Uterus (tissue), 4 donors: ENCODE data around the gene BCAS3. TPM values are rescaled to one million over a fixed set of nuclear protein-coding genes. Genes with fewer than 3 reads are reported as not detected.

Experiments
- DNase-seq, 2 donors: peaks; one replicate each; pipeline ENCODE4 v3.0.0-alpha.2; 2019 to 2020
- H3K27ac ChIP-seq, 2 donors: fragments of 200-600 bp; sonication (generic); 1 replicate in 1 of 2; 2 replicates in 1 of 2; pipeline ENCODE4 v1.5.1; 2016 to 2018
- H3K27me3 ChIP-seq, 2 donors: fragments of 200-600 bp; sonication (generic); one replicate each; pipeline ENCODE4 v1.5.1; 2018 to 2019; ENCODE audit warnings: control low read depth in 1 of 2
- H3K36me3 ChIP-seq, 2 donors: fragments of 200-600 bp; sonication (generic); one replicate each; pipeline ENCODE4 v1.5.1; 2019; ENCODE audit warnings: control low read depth in 1 of 2
- H3K4me1 ChIP-seq, 2 donors: fragments of 200-600 bp; sonication (generic); one replicate each; pipeline ENCODE4 v1.5.1; 2018 to 2019; ENCODE audit warnings: control low read depth in 1 of 2
- H3K4me3 ChIP-seq, 2 donors: fragments of 200-600 bp; sonication (generic); 1 replicate in 1 of 2; 2 replicates in 1 of 2; pipeline ENCODE4 v1.5.1; 2018 to 2019; ENCODE audit warnings: mild to moderate bottlenecking in 1 of 2
- H3K9me3 ChIP-seq, 2 donors: fragments of 200-600 bp; sonication (generic); one replicate each; pipeline ENCODE4 v1.5.1; 2019; ENCODE audit warnings: control low read depth in 1 of 2
- CTCF ChIP-seq, 4 experiments: fragments of 200-600 bp in 2 of 4; fragments of 450-650 bp in 2 of 4; sonication (generic) in 2 of 4; IDR thresholded peaks; one replicate each; pipeline ENCODE4 v1.5.1; 2016 to 2019; ENCODE audit warnings: antibody characterized with exemption in 4 of 4, mild to moderate bottlenecking in 2 of 4, moderate library complexity in 1 of 4
- POLR2A ChIP-seq, 2 donors: fragments of 450-650 bp; IDR thresholded peaks; one replicate each; pipeline ENCODE4 v1.6.1; 2016; ENCODE audit warnings: antibody characterized with exemption in 2 of 2, mild to moderate bottlenecking in 1 of 2, moderate library complexity in 1 of 2
- intact Hi-C: fragments of 100-400 bp; cut with DNase I; formaldehyde crosslinking; loops from one replicate; pipeline ENCODE4 v1.15.1; 2023; ENCODE audit warnings: low total_unique reads
- total RNA-seq, 4 donors: library from RNA; depleted of rRNA in 3 of 4; stranded (reverse); fragments of >200 nt in 3 of 4; gene quantifications; one replicate each; pipeline versions ENCODE4 v1.1.0 to v1.2.4, GENCODE V29; 2014 to 2023
- donor health status: DM: yes; HTN: yes; CAD: no.

BCAS3 gene
- total RNA-seq, 4 donors from 2014 or later, result 42.6 to 147 (median 83.7) TPM

GRCh38 chr17:61368049-61368831, 690.6 kb downstream of the BCAS3 start:
- Histone ChIP-seq H3K4me1 (no peaks in the 10 kb centered on the region), H3K27me3 (no peaks in the 10 kb centered on the region), H3K4me3 (no peak overlapping the region), H3K27ac (no peak overlapping the region), H3K36me3 (no peaks in the 10 kb centered on the region), H3K9me3 (no peaks in the 10 kb centered on the region)
- no peak for DNase-seq
- intact Hi-C loops, result no loop called here
- TF ChIP-seq CTCF (IDR thresholded peaks at IDR 0.05) (no peak), POLR2A (IDR thresholded peaks at IDR 0.05) (no peak)

GRCh38 chr17:61368832-61369450, 691.3 kb downstream of the BCAS3 start:
- intact Hi-C loops, result no loop called here
- TF ChIP-seq CTCF (IDR thresholded peaks at IDR 0.05) (no peak), POLR2A (IDR thresholded peaks at IDR 0.05) (no peak)
- Histone ChIP-seq H3K4me1 (no peaks in the 10 kb centered on the region), H3K27ac (no peak overlapping the region), H3K4me3 (no peak overlapping the region), H3K9me3 (no peaks in the 10 kb centered on the region), H3K27me3 (no peaks in the 10 kb centered on the region), H3K36me3 (no peaks in the 10 kb centered on the region)
- DNase-seq, result no peak

- H3K27ac ChIP-seq, result no peak overlapping the region
Measured at GRCh38 chr17:61369751-61370150, 692.1 kb downstream of the BCAS3 start.

GRCh38 chr17:61371179-61371578, 693.5 kb downstream of the BCAS3 start:
- DNase-seq, result no peak
- TF ChIP-seq POLR2A (IDR thresholded peaks at IDR 0.05) (no peak), CTCF (IDR thresholded peaks at IDR 0.05) (no peak)

More at GRCh38 chr17:61369751-61370150, 692.1 kb downstream of the BCAS3 start:
- TF ChIP-seq POLR2A (IDR thresholded peaks at IDR 0.05), result no peak
- no peak for TF ChIP-seq CTCF (IDR thresholded peaks at IDR 0.05)
- Histone ChIP-seq H3K4me3 (no peak overlapping the region), H3K36me3 (no peaks in the 10 kb centered on the region), H3K4me1 (no peaks in the 10 kb centered on the region), H3K27me3 (no peaks in the 10 kb centered on the region), H3K9me3 (no peaks in the 10 kb centered on the region)
- intact Hi-C loops, result loop anchor here (10.0 kb wide), 1 partner anchor 55 kb away; no protein-coding TSS in a partner anchor
- DNase-seq, result no peak

GRCh38 chr17:61371606-61372005, 694.0 kb downstream of the BCAS3 start:
- Histone ChIP-seq H3K9me3 (no peaks in the 10 kb centered on the region), H3K27ac (no peak overlapping the region), H3K36me3 (no peaks in the 10 kb centered on the region), H3K27me3 (no peaks in the 10 kb centered on the region), H3K4me1 (no peaks in the 10 kb centered on the region), H3K4me3 (no peak overlapping the region)
- TF ChIP-seq CTCF (IDR thresholded peaks at IDR 0.05), result no peak
- TF ChIP-seq POLR2A (IDR thresholded peaks at IDR 0.05), result no peak
- intact Hi-C loops, result loop anchor here (10.0 kb wide), 1 partner anchor 57 kb away; no protein-coding TSS in a partner anchor
- no peak for DNase-seq

More at GRCh38 chr17:61371179-61371578, 693.5 kb downstream of the BCAS3 start:
- Histone ChIP-seq H3K9me3 (no peaks in the 10 kb centered on the region), H3K27me3 (no peaks in the 10 kb centered on the region), H3K4me1 (no peaks in the 10 kb centered on the region), H3K4me3 (no peak overlapping the region), H3K27ac (no peak overlapping the region), H3K36me3 (no peaks in the 10 kb centered on the region)
- intact Hi-C loops, result loop anchor here (10.0 kb wide), 1 partner anchor 56 kb away; no protein-coding TSS in a partner anchor
